ENCODE measurements around the gene CDH23. TPM values are rescaled to one million over a fixed set of nuclear protein-coding genes. Genes with fewer than 3 reads are reported as not detected.
A peak's percentile ranks its signal among the peaks of the same experiment; 100 is the strongest.

CDH23 gene
- total and polyA plus RNA-seq, 2 of the 8 experiments (the other 6 are each of a cell fraction or from before 2014, with no cell fraction given) = 1.9 to 4.9 TPM

DNA sequence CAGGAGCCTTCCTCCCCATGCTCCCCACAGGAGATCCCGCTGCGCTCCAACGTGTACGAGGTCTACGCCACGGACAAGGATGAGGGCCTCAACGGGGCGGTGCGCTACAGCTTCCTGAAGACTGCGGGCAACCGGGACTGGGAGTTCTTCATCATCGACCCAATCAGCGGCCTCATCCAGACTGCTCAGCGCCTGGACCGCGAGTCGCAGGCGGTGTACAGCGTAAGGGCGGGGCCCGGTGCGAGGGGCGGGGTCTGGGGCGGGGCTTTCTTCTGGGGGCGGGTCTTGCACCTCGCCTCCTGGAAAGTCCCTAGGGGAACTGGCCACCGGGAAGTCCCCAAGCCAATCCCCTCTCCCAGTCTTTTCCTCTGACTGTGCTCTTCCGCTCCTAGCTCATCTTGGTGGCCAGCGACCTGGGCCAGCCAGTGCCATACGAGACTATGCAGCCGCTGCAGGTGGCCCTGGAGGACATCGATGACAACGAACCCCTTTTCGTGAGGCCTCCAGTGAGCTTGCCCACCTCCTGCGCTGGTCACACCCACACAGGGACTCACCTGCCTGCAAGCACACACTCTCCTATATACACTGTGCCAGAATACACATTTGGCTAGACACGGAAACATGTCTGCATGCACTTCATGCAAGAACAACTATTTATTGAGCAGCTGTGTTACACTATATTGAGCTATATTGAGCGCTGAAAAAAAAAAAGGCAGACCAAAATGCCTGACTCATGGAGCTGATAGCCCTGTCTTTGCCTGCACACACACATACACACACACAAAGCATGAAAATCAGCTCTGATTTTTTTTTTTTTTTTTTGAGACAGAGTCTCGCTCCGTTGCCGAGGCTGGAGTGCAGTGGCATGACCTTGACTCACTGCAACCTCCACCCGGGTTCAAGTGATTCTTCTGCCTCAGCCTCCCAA, 409.3 kb downstream of the CDH23 start:
- no peak overlapping the region for H3K27ac ChIP-seq (ENCODE audit: low read depth, low read length)
- peak overlapping the region; percentile 7 for H4K5ac ChIP-seq (ENCODE audit: insufficient read length, low read depth, low read length)
- 46% methylated on average over 24 of the region's 41 CpGs; no CpG with 5 or more reads in 1 of the 2 experiments for WGBS, 2 experiments (ENCODE audit: extremely low coverage in 1 of 2, insufficient coverage in 1 of 2, insufficient read length in 1 of 2, insufficient replicate concordance in 2 of 2, low coverage in 1 of 2, low lambda C conversion rate in 2 of 2, missing lambda C conversion rate in 1 of 2)
- no peak overlapping the region for H2BK120ac ChIP-seq (replicated peaks; ENCODE audit: low read depth, low read length)
- H2AFZ ChIP-seq (ENCODE audit: low read length) = peak overlapping the region; percentile 87
- H3K27me3 ChIP-seq (replicated peaks in 1 of 4; ENCODE audit: control insufficient read depth in 3 of 4, extremely low read depth in 1 of 4, insufficient read depth in 3 of 4, low read length in 3 of 4) = peaks cover 0 to 15% (median 10%) of the 10 kb centered on the region in 4 experiments; a peak in 6 of 7 replicates
- ChIA-PET CTCF (ENCODE audit: partially characterized antibody) (interaction anchor here (0.6 to 5.0 kb wide), 18 partner anchors 9 to 343 kb away, joined by 3 to 21 read pairs (median 4); partner anchors contain the start of genes PSAP and VSIR), POLR2A (ENCODE audit: partially characterized antibody) (interaction anchor here (0.6 to 2.2 kb wide), 6 partner anchors 9 to 110 kb away, joined by 3 to 10 read pairs (median 4); no protein-coding TSS in a partner anchor)
- no peaks in the 10 kb centered on the region for H4K20me1 ChIP-seq (replicated peaks in 1 of 2; ENCODE audit: control insufficient read depth in 1 of 2, insufficient read depth in 2 of 2, low read length in 2 of 2)
- H2BK5ac ChIP-seq (ENCODE audit: low read depth, low read length) = no peak overlapping the region
- H2BK15ac ChIP-seq (ENCODE audit: low read length) = no peak overlapping the region
- H3K79me1 ChIP-seq (ENCODE audit: low read depth, low read length) = no peaks in the 10 kb centered on the region
- peak overlapping the region; percentile 27 for H4K91ac ChIP-seq (replicated peaks; ENCODE audit: insufficient read length, low read length)
- DNase-seq (ENCODE audit: low read depth in 1 of 2, low spot score in 2 of 2) (peak in 1 of 2 experiments; percentile 67), FAIRE-seq (no peak)
- 0 out of 2 replicates have a peak overlapping the region, but pooled peaks have one; percentile 6 for H2BK20ac ChIP-seq (ENCODE audit: low read length)
- H3K4me1 ChIP-seq (replicated peaks in 1 of 4; ENCODE audit: control insufficient read depth in 3 of 4, insufficient read depth in 4 of 4, low read length in 3 of 4) = peaks cover 0 to 7% (median 3%) of the 10 kb centered on the region in 4 experiments; a peak in 5 of 7 replicates
- H2AK5ac ChIP-seq (ENCODE audit: low read depth, low read length) = no peak overlapping the region
- no peaks in the 10 kb centered on the region for H3K23me2 ChIP-seq (ENCODE audit: low read depth, low read length)
- H3K4me2 ChIP-seq (ENCODE audit: insufficient read depth in 1 of 2, low read depth in 2 of 2, low read length in 2 of 2) = peak overlapping the region; percentile 51 to 62
- H3K9me3 ChIP-seq (ENCODE audit: insufficient read depth in 2 of 2, low read depth in 1 of 2, low read length in 1 of 2) = no peaks in the 10 kb centered on the region
- H3K56ac ChIP-seq (replicated peaks; ENCODE audit: insufficient read length, low read depth, low read length) = no peak overlapping the region
- H2BK12ac ChIP-seq (ENCODE audit: low read depth, low read length) = no peak overlapping the region
- H3K36me3 ChIP-seq (ENCODE audit: control insufficient read depth in 2 of 4, insufficient read depth in 4 of 4, low read length in 3 of 4) = no peaks in the 10 kb centered on the region
- H3K4ac ChIP-seq (replicated peaks; ENCODE audit: insufficient read length, low read depth, low read length) = no peak overlapping the region
- no peak overlapping the region for H3K9ac ChIP-seq (replicated peaks in 1 of 4; ENCODE audit: extremely low read depth in 1 of 4, low read depth in 3 of 4, low read length in 3 of 4)
- no peak overlapping the region for H3K14ac ChIP-seq (ENCODE audit: insufficient read length)
- H3K23ac ChIP-seq (ENCODE audit: insufficient read length) = no peak overlapping the region
- peak overlapping the region in 2 of 4 experiments; percentile 1 to 50; a peak in 2 of 8 replicates for H3K4me3 ChIP-seq (ENCODE audit: extremely low read depth in 1 of 4, insufficient read depth in 2 of 4, low read depth in 3 of 4, low read length in 4 of 4)
- TF ChIP-seq SP1 (IDR thresholded peaks at IDR 0.05; ENCODE audit: low read depth, low read length) (peak; percentile 5; the same call in 1 of the 2 replicates), RXRA (IDR thresholded peaks at IDR 0.05; ENCODE audit: insufficient read depth, low read depth, low read length) (no peak), CHD2 (IDR thresholded peaks at IDR 0.05; ENCODE audit: low read length) (no peak), KDM4A (IDR thresholded peaks at IDR 0.05; ENCODE audit: low read depth, low read length, severe bottlenecking) (peak; percentile 90), SIX5 (IDR thresholded peaks at IDR 0.05; ENCODE audit: low read depth, low read length) (no peak)
- TF ChIP-seq, protein P1, sequence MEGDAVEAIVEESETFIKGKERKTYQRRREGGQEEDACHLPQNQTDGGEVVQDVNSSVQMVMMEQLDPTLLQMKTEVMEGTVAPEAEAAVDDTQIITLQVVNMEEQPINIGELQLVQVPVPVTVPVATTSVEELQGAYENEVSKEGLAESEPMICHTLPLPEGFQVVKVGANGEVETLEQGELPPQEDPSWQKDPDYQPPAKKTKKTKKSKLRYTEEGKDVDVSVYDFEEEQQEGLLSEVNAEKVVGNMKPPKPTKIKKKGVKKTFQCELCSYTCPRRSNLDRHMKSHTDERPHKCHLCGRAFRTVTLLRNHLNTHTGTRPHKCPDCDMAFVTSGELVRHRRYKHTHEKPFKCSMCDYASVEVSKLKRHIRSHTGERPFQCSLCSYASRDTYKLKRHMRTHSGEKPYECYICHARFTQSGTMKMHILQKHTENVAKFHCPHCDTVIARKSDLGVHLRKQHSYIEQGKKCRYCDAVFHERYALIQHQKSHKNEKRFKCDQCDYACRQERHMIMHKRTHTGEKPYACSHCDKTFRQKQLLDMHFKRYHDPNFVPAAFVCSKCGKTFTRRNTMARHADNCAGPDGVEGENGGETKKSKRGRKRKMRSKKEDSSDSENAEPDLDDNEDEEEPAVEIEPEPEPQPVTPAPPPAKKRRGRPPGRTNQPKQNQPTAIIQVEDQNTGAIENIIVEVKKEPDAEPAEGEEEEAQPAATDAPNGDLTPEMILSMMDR (IDR thresholded peaks at IDR 0.05; ENCODE audit: control extremely low read depth in 1 of 3, insufficient read depth in 1 of 3, low read depth in 1 of 3, low read length in 3 of 3) = no peak
- TF ChIP-seq, protein P2, sequence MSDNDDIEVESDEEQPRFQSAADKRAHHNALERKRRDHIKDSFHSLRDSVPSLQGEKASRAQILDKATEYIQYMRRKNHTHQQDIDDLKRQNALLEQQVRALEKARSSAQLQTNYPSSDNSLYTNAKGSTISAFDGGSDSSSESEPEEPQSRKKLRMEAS (IDR thresholded peaks at IDR 0.05) = no peak
- H3K18ac ChIP-seq (ENCODE audit: extremely low read depth, low read length) = no peak overlapping the region; the same call in 1 of the 2 replicates
- H4K8ac ChIP-seq (ENCODE audit: extremely low read depth, insufficient read depth, low read length) = no peak overlapping the region
- H3K79me2 ChIP-seq (ENCODE audit: control insufficient read depth in 1 of 2, insufficient read depth in 2 of 2, low read length in 2 of 2) = no peaks in the 10 kb centered on the region
